Neural progenitor cell (in vitro differentiated cells): ENCODE results near the gene ANKLE1. TPM values are rescaled to one million over a fixed set of nuclear protein-coding genes. Genes with fewer than 3 reads are reported as not detected.

Experiments used
- DNase-seq: peaks from one replicate; pipeline ENCODE4 v3.0.0-alpha.2; 2016; ENCODE audit warnings: low spot score
- H2AFZ ChIP-seq: fragments of 200-600 bp; sonication (generic); replicated peaks from 2 replicates; pipeline ENCODE4 v1.6.1; 2016; ENCODE audit warnings: antibody characterized with exemption
- H3F3A ChIP-seq: fragments of 200-600 bp; sonication (generic); 2 replicates; pipeline ENCODE4 v1.6.1; 2016; ENCODE audit warnings: antibody characterized with exemption, low read depth
- H3K27ac ChIP-seq: fragments of 200-600 bp; sonication (generic); 2 replicates; pipeline ENCODE4 v1.5.1; 2016; ENCODE audit warnings: mild to moderate bottlenecking
- H3K27me3 ChIP-seq: fragments of 200-600 bp; sonication (generic); 2 replicates; pipeline ENCODE4 v1.6.1; 2016; ENCODE audit warnings: mild to moderate bottlenecking, moderate library complexity
- H3K36me3 ChIP-seq: fragments of 200-600 bp; sonication (generic); 2 replicates; pipeline ENCODE4 v1.5.1; 2016
- H3K4me1 ChIP-seq: fragments of 200-600 bp; sonication (generic); 2 replicates; pipeline ENCODE4 v1.6.1; 2016; ENCODE audit warnings: mixed run types
- H3K4me2 ChIP-seq: fragments of 200-600 bp; sonication (generic); 2 replicates; pipeline ENCODE4 v1.6.1; 2016
- H3K4me3 ChIP-seq: fragments of 200-600 bp; sonication (generic); 2 replicates; pipeline ENCODE4 v1.5.1; 2016
- H3K79me2 ChIP-seq: fragments of 200-600 bp; sonication (generic); 2 replicates; pipeline ENCODE4 v1.6.1; 2016; ENCODE audit warnings: low read depth
- H3K9ac ChIP-seq: fragments of 200-600 bp; sonication (generic); 2 replicates; pipeline ENCODE4 v1.6.1; 2016
- H3K9me3 ChIP-seq: fragments of 200-600 bp; sonication (generic); 2 replicates; pipeline ENCODE4 v1.5.1; 2016; ENCODE audit warnings: low read depth
- H4K20me1 ChIP-seq: fragments of 200-600 bp; sonication (generic); 2 replicates; pipeline ENCODE4 v1.6.1; 2016; ENCODE audit warnings: low read depth
- H3K27ac Mint-ChIP-seq: 3 replicates; pipeline ENCODE4 v1.8.0; 2021; ENCODE audit warnings: mixed read lengths
- H3K27me3 Mint-ChIP-seq: 2 replicates; pipeline ENCODE4 v1.8.0; 2022; ENCODE audit warnings: low read depth, mild to moderate bottlenecking, inconsistent platforms, moderate library complexity, mixed read lengths; ENCODE audit not compliant: insufficient read depth
- H3K36me3 Mint-ChIP-seq: 3 replicates; pipeline ENCODE4 v1.8.0; 2021; ENCODE audit warnings: mixed read lengths
- H3K4me1 Mint-ChIP-seq: 3 replicates; pipeline ENCODE4 v1.8.0; 2021; ENCODE audit warnings: mixed read lengths
- H3K4me3 Mint-ChIP-seq: 3 replicates; pipeline ENCODE4 v1.8.0; 2021; ENCODE audit warnings: mild to moderate bottlenecking, moderate library complexity, mixed read lengths
- H3K9me3 Mint-ChIP-seq: 3 replicates; pipeline ENCODE4 v1.8.0; 2020; ENCODE audit warnings: mixed read lengths
- CTCF ChIP-seq: fragments of 200-600 bp; sonication (generic); IDR thresholded peaks from 2 replicates; pipeline ENCODE4 v1.5.1; 2017; ENCODE audit warnings: antibody characterized with exemption, mild to moderate bottlenecking
- EZH2 ChIP-seq: fragments of 200-600 bp; sonication (generic); IDR thresholded peaks from 2 replicates; pipeline ENCODE4 v1.6.1; 2017; ENCODE audit warnings: antibody characterized with exemption, mild to moderate bottlenecking, moderate library complexity
- EZH2phosphoT487 ChIP-seq: fragments of 200-600 bp; sonication (generic); IDR thresholded peaks from 2 replicates; pipeline ENCODE4 v1.6.1; 2017; ENCODE audit warnings: antibody characterized with exemption
- total RNA-seq: library from RNA; depleted of rRNA; stranded (reverse); fragments of >200 nt; gene quantifications from 2 replicates; pipeline ENCODE4 v1.2.3, GENCODE V29; 2015; ENCODE audit warnings: low replicate concordance

Gene ANKLE1
- total RNA-seq, 1 donor from 2014 or later: 2.3 TPM

GRCh38 chr19:17318966-17319365 lies 37.3 kb downstream of the ANKLE1 start:
- H3K36me3 Mint-ChIP-seq: peaks cover 12% of the 10 kb centered on the region

GRCh38 chr19:17319473-17320238 lies 38.0 kb downstream of the ANKLE1 start:
- no peaks in the 10 kb centered on the region for H3K4me1 ChIP-seq
- Mint-ChIP-seq H3K27me3 (peaks cover 4% of the 10 kb centered on the region), H3K4me3 (no peak overlapping the region), H3K4me1 (no peaks in the 10 kb centered on the region), H3K36me3 (peaks cover 12% of the 10 kb centered on the region), H3K9me3 (no peaks in the 10 kb centered on the region), H3K27ac (peak overlapping the region; percentile 40)
- DNase-seq: no peak
- H3K4me3 ChIP-seq: no peak overlapping the region
- peaks cover 7% of the 10 kb centered on the region for H3F3A ChIP-seq
- H3K27me3 ChIP-seq: no peaks in the 10 kb centered on the region
- no peak for TF ChIP-seq CTCF
- no peak for TF ChIP-seq EZH2
- H2AFZ ChIP-seq: no peak overlapping the region
- H3K27ac ChIP-seq: no peak overlapping the region
- H3K79me2 ChIP-seq: no peaks in the 10 kb centered on the region
- peaks cover 6% of the 10 kb centered on the region for H4K20me1 ChIP-seq
- H3K9me3 ChIP-seq: no peaks in the 10 kb centered on the region
- H3K4me2 ChIP-seq: no peak overlapping the region
- no peak overlapping the region for H3K9ac ChIP-seq
- H3K36me3 ChIP-seq: no peaks in the 10 kb centered on the region

More at GRCh38 chr19:17318966-17319365, 37.3 kb downstream of the ANKLE1 start:
- Histone ChIP-seq H3K27me3 (no peaks in the 10 kb centered on the region), H3K4me2 (no peak overlapping the region), H3K4me1 (no peaks in the 10 kb centered on the region), H3K9me3 (no peaks in the 10 kb centered on the region), H2AFZ (no peak overlapping the region), H3F3A (peaks cover 7% of the 10 kb centered on the region), H3K79me2 (no peaks in the 10 kb centered on the region), H3K36me3 (no peaks in the 10 kb centered on the region), H4K20me1 (peaks cover 5% of the 10 kb centered on the region), H3K9ac (no peak overlapping the region), H3K4me3 (no peak overlapping the region), H3K27ac (no peak overlapping the region)
- TF ChIP-seq EZH2phosphoT487 (no peak), EZH2 (no peak), CTCF (no peak)
- Mint-ChIP-seq H3K27ac (no peak overlapping the region), H3K27me3 (peaks cover 4% of the 10 kb centered on the region), H3K4me1 (no peaks in the 10 kb centered on the region), H3K9me3 (no peaks in the 10 kb centered on the region), H3K4me3 (no peak overlapping the region)
- no peak for DNase-seq

GRCh38 chr19:17320435-17320834 lies 38.7 kb downstream of the ANKLE1 start:
- Histone ChIP-seq H3K27ac (no peak overlapping the region), H2AFZ (no peak overlapping the region), H3K4me3 (no peak overlapping the region), H3F3A (peaks cover 7% of the 10 kb centered on the region), H3K36me3 (no peaks in the 10 kb centered on the region), H3K9ac (no peak overlapping the region), H3K9me3 (no peaks in the 10 kb centered on the region), H3K4me2 (no peak overlapping the region), H3K79me2 (no peaks in the 10 kb centered on the region), H4K20me1 (peaks cover 6% of the 10 kb centered on the region), H3K27me3 (no peaks in the 10 kb centered on the region), H3K4me1 (no peaks in the 10 kb centered on the region)
- no peaks in the 10 kb centered on the region for H3K9me3 Mint-ChIP-seq
- H3K27ac Mint-ChIP-seq: no peak overlapping the region
- H3K27me3 Mint-ChIP-seq: peaks cover 4% of the 10 kb centered on the region
- H3K4me3 Mint-ChIP-seq: no peak overlapping the region
- H3K36me3 Mint-ChIP-seq: peaks cover 10% of the 10 kb centered on the region
- H3K4me1 Mint-ChIP-seq: no peaks in the 10 kb centered on the region
- DNase-seq: no peak
- TF ChIP-seq EZH2phosphoT487: no peak
- no peak for TF ChIP-seq EZH2
- no peak for TF ChIP-seq CTCF
